ENCODE data around the gene SIGLEC9.

DNA sequence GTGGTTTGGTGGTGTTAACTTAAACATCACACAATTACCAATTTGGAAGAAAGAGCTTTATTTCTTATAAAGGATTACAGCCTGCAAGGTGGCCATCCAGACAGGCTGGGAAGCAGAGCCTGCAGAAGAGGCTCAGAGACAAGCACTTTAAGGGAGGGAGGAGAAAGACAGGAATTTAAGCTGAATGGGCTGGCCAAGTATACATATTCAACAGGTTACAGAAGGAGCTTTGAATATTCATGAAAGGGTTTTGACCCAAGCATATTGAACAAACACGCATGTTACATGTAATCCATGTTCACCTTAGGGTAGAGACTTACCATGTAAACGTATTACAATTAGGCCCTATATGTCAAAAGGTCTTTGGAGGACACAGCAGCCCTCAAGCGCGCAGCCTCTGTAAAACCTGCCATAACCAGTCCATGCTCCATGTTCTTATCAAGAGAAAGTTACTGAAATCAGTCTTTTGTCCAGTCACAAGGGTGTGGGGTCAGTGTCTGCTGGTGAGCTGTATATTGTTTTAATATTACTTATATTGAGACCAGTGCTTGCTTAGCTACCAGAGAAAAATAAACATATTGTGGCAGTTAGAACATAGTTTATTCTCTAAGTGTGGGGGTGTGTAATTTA is 37.3 kb downstream of the SIGLEC9 start:
- TF ChIP-seq YY1 (IDR thresholded peaks at IDR 0.05; ENCODE audit: insufficient read depth, insufficient read length) (no peak), ZNF274 (IDR thresholded peaks at IDR 0.05; ENCODE audit: low read depth, low read length) (no peak)
